T-helper 2 cell treated with Interferon-gamma antibody and Interleukin-4, amounts not matched to agents 5 μg/mL and 100 μg/mL, for 36 hours (primary cell): ENCODE measurements around the gene AGK.

Experiments
- DNase-seq: peaks from one replicate; pipeline ENCODE4 v3.0.0; 2021; ENCODE audit warnings: low spot score
- H3K27ac Mint-ChIP-seq: one replicate; pipeline ENCODE4 v1.8.0; 2021; ENCODE audit warnings: mild to moderate bottlenecking, mixed read lengths
- H3K27me3 Mint-ChIP-seq: one replicate; pipeline ENCODE4 v1.8.0; 2021; ENCODE audit warnings: low read depth, mixed read lengths
- H3K36me3 Mint-ChIP-seq: one replicate; pipeline ENCODE4 v1.8.0; 2021; ENCODE audit warnings: low read depth, mixed read lengths
- H3K4me1 Mint-ChIP-seq: one replicate; pipeline ENCODE4 v1.8.0; 2021; ENCODE audit warnings: low read depth, mixed read lengths
- H3K4me3 Mint-ChIP-seq: one replicate; pipeline ENCODE4 v1.8.0; 2022; ENCODE audit warnings: mild to moderate bottlenecking, moderate library complexity, mixed read lengths
- H3K9me3 Mint-ChIP-seq: one replicate; pipeline ENCODE4 v1.8.0; 2021; ENCODE audit warnings: mixed read lengths

AGK gene

GRCh38 chr7:141695803-141696289 lies 144.6 kb downstream of the AGK start:
- H3K4me3 Mint-ChIP-seq = no peak overlapping the region
- peaks cover 32% of the 10 kb centered on the region for H3K4me1 Mint-ChIP-seq
- H3K9me3 Mint-ChIP-seq = no peaks in the 10 kb centered on the region
- no peaks in the 10 kb centered on the region for H3K27me3 Mint-ChIP-seq
- DNase-seq = no peak
- peaks cover 4% of the 10 kb centered on the region for H3K36me3 Mint-ChIP-seq
- no peak overlapping the region for H3K27ac Mint-ChIP-seq

DNA sequence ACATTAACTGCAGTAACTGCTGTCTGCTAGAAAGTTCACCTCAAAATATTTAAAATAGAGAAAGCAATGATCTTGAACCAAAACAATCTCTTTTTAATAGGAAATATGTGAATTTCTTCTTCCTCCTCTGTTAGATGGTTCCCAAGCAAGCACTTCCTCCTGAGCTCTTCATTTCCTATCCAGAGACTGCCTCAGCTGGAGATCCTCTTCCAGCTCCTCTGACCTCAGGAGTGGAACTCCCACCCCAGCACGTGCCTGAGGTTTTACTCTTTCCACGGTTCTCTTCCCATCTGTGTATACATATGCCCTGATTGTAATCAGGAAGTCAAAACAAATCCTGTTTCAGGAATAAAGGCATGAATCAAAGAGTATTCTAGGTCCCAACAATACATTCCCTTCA lies 145.1 kb downstream of the AGK start:
- Mint-ChIP-seq H3K27ac (no peak overlapping the region), H3K27me3 (no peaks in the 10 kb centered on the region), H3K4me1 (peaks cover 34% of the 10 kb centered on the region)

GRCh38 chr7:141697211-141697871 lies 146.1 kb downstream of the AGK start:
- Mint-ChIP-seq H3K27ac (no peak overlapping the region), H3K27me3 (no peaks in the 10 kb centered on the region), H3K4me1 (peaks cover 35% of the 10 kb centered on the region), H3K9me3 (no peaks in the 10 kb centered on the region), H3K36me3 (peaks cover 4% of the 10 kb centered on the region), H3K4me3 (no peak overlapping the region)
- no peak for DNase-seq

More for the DNA sequence above, 145.1 kb downstream of the AGK start:
- Mint-ChIP-seq H3K4me3 (no peak overlapping the region), H3K36me3 (peaks cover 4% of the 10 kb centered on the region), H3K9me3 (no peaks in the 10 kb centered on the region)
- no peak for DNase-seq

- peaks cover 4% of the 10 kb centered on the region for H3K36me3 Mint-ChIP-seq
- no peaks in the 10 kb centered on the region for H3K9me3 Mint-ChIP-seq
- no peak overlapping the region for H3K4me3 Mint-ChIP-seq
- no peak overlapping the region for H3K27ac Mint-ChIP-seq
- H3K4me1 Mint-ChIP-seq = peaks cover 38% of the 10 kb centered on the region
- H3K27me3 Mint-ChIP-seq = peaks cover 6% of the 10 kb centered on the region
- DNase-seq = no peak
Observed at GRCh38 chr7:141698247-141699015, 147.2 kb downstream of the AGK start.

- Mint-ChIP-seq H3K4me1 (peaks cover 35% of the 10 kb centered on the region), H3K36me3 (peaks cover 3% of the 10 kb centered on the region), H3K27ac (no peak overlapping the region), H3K27me3 (peaks cover 11% of the 10 kb centered on the region), H3K4me3 (peak overlapping the region; percentile 69), H3K9me3 (no peaks in the 10 kb centered on the region)
- DNase-seq = no peak
Observed at GRCh38 chr7:141699860-141700259, 148.7 kb downstream of the AGK start.

GRCh38 chr7:141700296-141700847 lies 149.2 kb downstream of the AGK start:
- Mint-ChIP-seq H3K27ac (peak overlapping the region; percentile 73), H3K36me3 (peaks cover 3% of the 10 kb centered on the region), H3K4me1 (peaks cover 35% of the 10 kb centered on the region)

DNA sequence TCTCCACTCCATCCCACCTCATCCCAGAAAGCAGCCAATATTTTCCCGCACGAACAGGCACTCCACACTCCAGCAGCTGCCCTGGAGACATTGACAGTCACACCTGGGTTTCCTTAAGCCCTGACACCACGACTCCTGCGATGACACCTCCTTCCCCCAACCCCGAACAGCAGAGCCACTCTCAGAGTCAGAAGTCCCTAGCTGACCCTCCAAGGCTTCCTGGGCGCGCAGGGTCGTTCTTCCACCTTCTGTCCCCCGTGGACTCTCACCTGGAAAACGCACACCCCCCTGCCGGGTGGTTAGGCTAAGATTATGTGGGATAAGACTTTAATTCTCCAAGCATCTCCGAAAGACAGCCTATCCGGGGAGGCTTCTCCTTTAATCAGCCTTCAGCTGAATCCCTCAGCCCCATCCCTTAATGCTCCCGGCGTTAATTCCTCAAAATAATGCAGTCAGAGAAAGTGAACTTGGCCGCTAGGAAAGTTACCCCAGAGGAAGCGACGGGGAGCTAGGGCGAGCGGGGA lies 149.7 kb downstream of the AGK start:
- peak overlapping the region; percentile 73 for H3K27ac Mint-ChIP-seq
- peaks cover 35% of the 10 kb centered on the region for H3K4me1 Mint-ChIP-seq
- no peaks in the 10 kb centered on the region for H3K9me3 Mint-ChIP-seq
- H3K4me3 Mint-ChIP-seq = peak overlapping the region; percentile 69
- no peak for DNase-seq
- H3K27me3 Mint-ChIP-seq = peaks cover 16% of the 10 kb centered on the region
- H3K36me3 Mint-ChIP-seq = peaks cover 3% of the 10 kb centered on the region

More at GRCh38 chr7:141700296-141700847, 149.2 kb downstream of the AGK start:
- Mint-ChIP-seq H3K4me3 (peak overlapping the region; percentile 69), H3K27me3 (peaks cover 15% of the 10 kb centered on the region), H3K9me3 (no peaks in the 10 kb centered on the region)
- DNase-seq = no peak

GRCh38 chr7:141701489-141702046 lies 150.4 kb downstream of the AGK start:
- peak overlapping the region; percentile 80 for H3K27ac Mint-ChIP-seq
- peaks cover 35% of the 10 kb centered on the region for H3K4me1 Mint-ChIP-seq
- peak overlapping the region; percentile 69 for H3K4me3 Mint-ChIP-seq
- H3K9me3 Mint-ChIP-seq = no peaks in the 10 kb centered on the region
- H3K27me3 Mint-ChIP-seq = peaks cover 17% of the 10 kb centered on the region
- DNase-seq = peak; percentile 62
- H3K36me3 Mint-ChIP-seq = peaks cover 3% of the 10 kb centered on the region

- H3K4me3 Mint-ChIP-seq = peak within 1 kb of the TSS; percentile 69
- peak; percentile 48 for DNase-seq
- peaks cover 21% of the 10 kb centered on the region for H3K27me3 Mint-ChIP-seq
- peak within 1 kb of the TSS; percentile 80 for H3K27ac Mint-ChIP-seq
- peaks cover 3% of the 10 kb centered on the region for H3K36me3 Mint-ChIP-seq
- no peaks in the 10 kb centered on the region for H3K9me3 Mint-ChIP-seq
- peaks cover 35% of the 10 kb centered on the region for H3K4me1 Mint-ChIP-seq
Observed at GRCh38 chr7:141702047-141702567, 150.9 kb downstream of the AGK start, which contains the start of gene DENND11. DENND11 (minus strand) TSS chr7:141702166; CDS start chr7:141702153, 13 bp downstream.

DNA sequence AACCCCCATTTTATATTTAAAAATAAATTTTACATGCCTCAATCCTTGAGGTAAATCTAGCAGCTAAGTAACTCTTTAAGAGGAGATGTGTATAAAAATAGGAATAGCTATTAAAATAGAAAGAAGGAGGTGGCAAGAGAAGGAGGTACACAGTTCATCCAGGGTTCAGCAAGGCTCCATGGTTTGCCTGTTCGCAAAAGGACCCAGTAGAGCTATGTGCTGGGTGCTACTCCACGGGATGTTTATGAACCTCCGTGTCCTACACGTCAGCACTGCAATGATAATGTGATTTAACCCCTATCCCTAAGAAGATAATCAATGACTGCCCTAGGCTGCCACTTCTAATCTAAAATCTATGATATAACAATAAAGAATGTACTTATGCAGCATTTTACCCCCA lies 151.7 kb downstream of the AGK start:
- Mint-ChIP-seq H3K27ac (no peak overlapping the region), H3K4me1 (peaks cover 30% of the 10 kb centered on the region), H3K9me3 (no peaks in the 10 kb centered on the region), H3K27me3 (peaks cover 21% of the 10 kb centered on the region), H3K4me3 (no peak overlapping the region), H3K36me3 (peaks cover 3% of the 10 kb centered on the region)
- DNase-seq = no peak

GRCh38 chr7:141704112-141704511 lies 152.9 kb downstream of the AGK start:
- Mint-ChIP-seq H3K9me3 (no peaks in the 10 kb centered on the region), H3K27me3 (peaks cover 21% of the 10 kb centered on the region), H3K4me1 (peaks cover 19% of the 10 kb centered on the region), H3K36me3 (peaks cover 3% of the 10 kb centered on the region), H3K4me3 (no peak overlapping the region), H3K27ac (no peak overlapping the region)
- no peak for DNase-seq

- H3K36me3 Mint-ChIP-seq = peaks cover 3% of the 10 kb centered on the region
- H3K4me1 Mint-ChIP-seq = peaks cover 16% of the 10 kb centered on the region
- H3K4me3 Mint-ChIP-seq = no peak overlapping the region
- no peak overlapping the region for H3K27ac Mint-ChIP-seq
- DNase-seq = no peak
- no peaks in the 10 kb centered on the region for H3K9me3 Mint-ChIP-seq
- H3K27me3 Mint-ChIP-seq = peaks cover 21% of the 10 kb centered on the region
Observed at GRCh38 chr7:141704741-141705140, 153.5 kb downstream of the AGK start.
